T-helper 17 cell (primary cell): ENCODE measurements around the gene DPP6. TPM values are rescaled to one million over a fixed set of nuclear protein-coding genes. Genes with fewer than 3 reads are reported as not detected.

Source experiments
- ATAC-seq: fragments of 150-1000 bp; cut with Tn5 transposase; 2 replicates; pipeline ENCODE4 v1.10.0; 2021; ENCODE audit warnings: mild to moderate bottlenecking, moderate library complexity
- DNase-seq, 3 donors: peaks; one replicate each; pipeline versions ENCODE4 v3.0.0 to v3.0.0-alpha.2; 2020 to 2021
- H3K9me3 ChIP-seq: one replicate; pipeline ENCODE4 v1.7.0; 2013; ENCODE audit warnings: low read length, mild to moderate bottlenecking; ENCODE audit not compliant: control insufficient read depth, poor library complexity, severe bottlenecking
- H3K27ac Mint-ChIP-seq: one replicate; pipeline ENCODE4 v1.8.0; 2022; ENCODE audit warnings: mild to moderate bottlenecking, moderate library complexity, mixed read lengths
- H3K27me3 Mint-ChIP-seq: one replicate; pipeline ENCODE4 v1.8.0; 2022; ENCODE audit warnings: mixed read lengths
- H3K36me3 Mint-ChIP-seq: one replicate; pipeline ENCODE4 v1.8.0; 2022; ENCODE audit warnings: low read depth, mixed read lengths
- H3K4me1 Mint-ChIP-seq: one replicate; pipeline ENCODE4 v1.8.0; 2022; ENCODE audit warnings: mild to moderate bottlenecking, mixed read lengths
- H3K4me3 Mint-ChIP-seq: one replicate; pipeline ENCODE4 v1.8.0; 2022; ENCODE audit warnings: mild to moderate bottlenecking, moderate library complexity, mixed read lengths
- total RNA-seq, 4 donors: library from RNA in 2 of 4; stranded (reverse) in 2 of 4; gene quantifications; one replicate each; pipeline ENCODE4 v1.2.3 and lab custom pipeline; 2022 to 2026

The DPP6 gene
- total RNA-seq, 2 donors from 2014 or later, result not detected

DNA sequence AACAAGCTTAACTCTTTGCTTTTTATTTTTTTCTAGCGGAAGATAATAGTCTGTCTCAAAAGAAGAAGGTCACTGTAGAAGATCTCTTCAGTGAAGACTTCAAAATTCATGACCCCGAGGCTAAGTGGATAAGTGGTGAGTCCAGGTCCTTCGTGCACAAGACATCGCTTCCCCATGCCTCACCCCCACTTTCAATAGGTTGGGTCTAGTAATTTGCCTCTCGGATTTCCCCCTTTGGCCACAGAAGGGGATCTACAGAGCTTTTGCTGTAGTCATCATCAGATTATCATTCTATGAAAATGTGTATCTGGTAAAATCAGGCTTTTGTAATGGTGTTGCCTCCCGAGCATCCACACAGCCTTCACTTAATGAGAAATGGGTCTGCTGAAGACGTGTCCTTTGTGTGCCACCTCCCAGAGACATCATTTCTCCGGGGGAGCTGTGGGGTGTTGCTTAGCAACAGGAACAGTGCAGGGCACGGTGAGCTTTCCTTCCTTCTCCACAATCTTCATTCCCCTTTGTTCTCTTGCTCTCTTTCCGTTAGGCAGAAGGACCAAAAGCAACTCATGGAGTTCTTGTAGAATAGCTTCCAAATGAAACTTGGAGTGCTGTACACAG, 422.8 kb downstream of the DPP6 start:
- DNase-seq (no peak), ATAC-seq (no peak)
- H3K4me3 Mint-ChIP-seq, result no peak overlapping the region
- no peaks in the 10 kb centered on the region for H3K9me3 ChIP-seq
- no peaks in the 10 kb centered on the region for H3K27me3 Mint-ChIP-seq
- H3K36me3 Mint-ChIP-seq, result no peaks in the 10 kb centered on the region
- H3K27ac Mint-ChIP-seq, result no peak overlapping the region
- H3K4me1 Mint-ChIP-seq, result no peaks in the 10 kb centered on the region

DNA sequence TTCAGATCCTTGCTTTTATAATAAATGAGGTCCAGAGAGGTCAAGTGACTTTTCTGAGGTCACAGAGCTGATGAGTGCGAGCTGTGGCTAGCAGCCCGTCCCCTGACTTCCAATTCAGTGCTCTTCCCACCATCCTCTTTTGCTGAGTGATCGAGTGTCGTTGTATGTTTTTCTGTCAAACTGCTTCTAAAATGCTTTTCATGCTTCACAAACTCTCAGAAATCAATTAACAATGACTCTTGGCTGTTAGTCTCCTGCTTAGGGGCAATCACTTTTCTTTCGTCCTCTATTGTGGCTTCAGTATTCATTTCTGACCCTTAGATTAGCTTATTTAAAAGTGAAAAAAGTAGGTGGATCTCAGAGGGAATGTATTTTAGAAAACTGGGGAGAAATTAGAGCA, 423.7 kb downstream of the DPP6 start:
- ATAC-seq (no peak), DNase-seq (no peak)
- Mint-ChIP-seq H3K27me3 (no peaks in the 10 kb centered on the region), H3K27ac (no peak overlapping the region), H3K4me3 (no peak overlapping the region), H3K4me1 (no peaks in the 10 kb centered on the region), H3K36me3 (no peaks in the 10 kb centered on the region)
- no peaks in the 10 kb centered on the region for H3K9me3 ChIP-seq

DNA sequence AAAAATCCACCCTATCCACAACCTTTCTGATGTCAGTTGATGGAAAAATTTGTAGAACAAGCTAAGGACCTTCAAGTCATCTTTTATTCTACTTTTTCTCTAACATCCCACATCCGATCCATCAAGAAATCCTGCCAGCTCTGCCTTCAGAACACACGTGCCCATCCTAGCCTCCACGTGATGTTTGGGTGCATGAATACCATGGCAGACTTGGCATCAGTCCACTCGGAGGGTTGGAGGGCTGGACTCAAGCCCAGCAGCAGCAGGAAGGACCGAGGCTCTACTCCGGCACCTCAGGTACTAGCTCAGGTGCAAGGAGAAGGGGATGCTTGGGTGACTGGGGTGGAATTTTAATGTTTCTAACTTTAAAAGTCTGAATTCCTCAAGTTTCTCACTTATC, 428.6 kb downstream of the DPP6 start:
- no peaks in the 10 kb centered on the region for H3K9me3 ChIP-seq
- no peaks in the 10 kb centered on the region for H3K4me1 Mint-ChIP-seq
- no peak overlapping the region for H3K27ac Mint-ChIP-seq
- no peaks in the 10 kb centered on the region for H3K36me3 Mint-ChIP-seq
- DNase-seq (no peak), ATAC-seq (no peak)
- no peak overlapping the region for H3K4me3 Mint-ChIP-seq
- H3K27me3 Mint-ChIP-seq, result no peaks in the 10 kb centered on the region

DNA sequence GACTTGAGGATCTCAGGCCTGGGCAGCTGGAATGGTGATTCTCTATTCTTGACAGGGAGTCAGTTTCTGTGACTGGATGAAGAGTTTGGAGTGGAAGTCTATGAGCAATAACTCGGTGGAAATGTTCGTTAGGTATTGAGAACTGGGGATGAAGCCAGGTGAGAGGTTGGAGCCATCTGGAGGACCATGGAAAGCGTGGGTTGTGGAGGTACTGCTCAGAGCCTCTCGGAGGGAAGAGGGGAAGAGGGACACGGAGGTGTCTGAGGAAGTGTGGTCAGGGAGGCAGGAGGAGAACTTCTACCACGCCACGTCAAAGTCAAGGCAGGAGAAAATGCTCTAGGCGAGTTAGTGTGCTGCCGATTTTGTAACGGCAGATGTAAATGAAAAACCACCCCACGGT, 430.7 kb downstream of the DPP6 start:
- Mint-ChIP-seq H3K4me1 (no peaks in the 10 kb centered on the region), H3K36me3 (no peaks in the 10 kb centered on the region), H3K27ac (no peak overlapping the region), H3K4me3 (no peak overlapping the region), H3K27me3 (no peaks in the 10 kb centered on the region)
- ATAC-seq (no peak), DNase-seq (no peak)
- no peaks in the 10 kb centered on the region for H3K9me3 ChIP-seq

DNA sequence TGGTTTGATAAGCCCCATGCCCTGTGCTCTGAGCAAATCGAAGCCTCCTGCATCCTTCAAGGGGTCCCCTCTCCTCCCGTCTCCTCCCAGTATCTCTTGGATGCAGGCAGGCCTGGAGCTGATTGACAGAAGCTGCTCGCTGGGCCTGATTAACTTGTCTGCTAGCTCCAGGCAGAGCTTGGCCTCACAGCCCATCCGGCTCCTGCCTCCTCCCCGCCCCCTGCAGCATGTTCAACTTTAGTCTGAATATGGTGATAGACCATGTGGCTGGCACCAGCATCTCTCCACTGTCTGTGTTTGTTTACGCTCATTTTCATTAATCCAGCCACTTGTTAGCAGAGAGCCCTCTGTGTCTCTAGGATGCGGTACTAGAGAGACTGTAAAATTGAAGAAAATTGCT, 432.2 kb downstream of the DPP6 start:
- Mint-ChIP-seq H3K4me1 (no peaks in the 10 kb centered on the region), H3K27ac (no peak overlapping the region), H3K36me3 (no peaks in the 10 kb centered on the region), H3K4me3 (no peak overlapping the region), H3K27me3 (no peaks in the 10 kb centered on the region)
- no peak for DNase-seq
- no peaks in the 10 kb centered on the region for H3K9me3 ChIP-seq
- no peak for ATAC-seq

DNA sequence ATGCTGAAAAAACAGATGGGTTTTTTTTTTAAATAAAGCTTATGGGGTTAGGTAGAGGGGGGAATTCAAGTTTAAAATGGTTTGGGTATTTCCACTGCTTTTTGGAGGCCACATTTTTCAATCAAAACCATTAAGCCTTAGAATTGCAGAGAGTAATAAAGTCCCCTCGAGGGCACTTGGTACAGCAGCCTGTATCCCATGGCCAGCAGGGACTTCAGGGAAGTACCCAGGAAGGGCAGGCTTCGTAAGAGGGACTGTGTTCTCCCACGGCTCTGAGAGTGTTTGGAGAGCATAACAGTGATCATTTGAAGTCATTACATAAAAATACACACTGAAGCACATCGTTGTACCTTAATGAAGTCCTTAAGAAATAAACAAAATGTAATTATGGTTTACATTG, 432.7 kb downstream of the DPP6 start:
- Mint-ChIP-seq H3K27me3 (no peaks in the 10 kb centered on the region), H3K36me3 (no peaks in the 10 kb centered on the region), H3K4me3 (no peak overlapping the region), H3K4me1 (no peaks in the 10 kb centered on the region), H3K27ac (no peak overlapping the region)
- no peaks in the 10 kb centered on the region for H3K9me3 ChIP-seq
- no peak for DNase-seq
- ATAC-seq, result no peak

DNA sequence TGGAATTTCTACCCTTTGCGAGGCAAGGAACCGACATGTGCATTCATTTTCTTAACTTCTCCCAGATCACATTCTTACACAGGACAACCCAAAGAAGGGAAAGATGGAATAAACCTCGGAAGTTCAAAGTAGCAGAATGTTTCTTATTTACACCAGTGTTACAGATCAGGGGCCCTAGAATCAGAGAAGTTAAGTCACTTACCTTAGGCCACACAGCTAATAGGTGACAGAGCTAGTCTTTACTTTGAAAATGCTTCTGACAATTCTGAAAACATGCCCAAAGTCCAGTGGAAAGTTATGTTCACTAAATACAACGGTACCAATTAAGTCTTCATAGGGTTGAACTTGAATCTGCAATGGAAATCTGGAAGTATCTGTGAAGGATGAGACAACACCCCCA, 437.7 kb downstream of the DPP6 start:
- Mint-ChIP-seq H3K36me3 (no peaks in the 10 kb centered on the region), H3K27me3 (no peaks in the 10 kb centered on the region), H3K4me1 (no peaks in the 10 kb centered on the region), H3K27ac (no peak overlapping the region), H3K4me3 (no peak overlapping the region)
- ATAC-seq, result no peak
- no peaks in the 10 kb centered on the region for H3K9me3 ChIP-seq
- DNase-seq, result no peak

DNA sequence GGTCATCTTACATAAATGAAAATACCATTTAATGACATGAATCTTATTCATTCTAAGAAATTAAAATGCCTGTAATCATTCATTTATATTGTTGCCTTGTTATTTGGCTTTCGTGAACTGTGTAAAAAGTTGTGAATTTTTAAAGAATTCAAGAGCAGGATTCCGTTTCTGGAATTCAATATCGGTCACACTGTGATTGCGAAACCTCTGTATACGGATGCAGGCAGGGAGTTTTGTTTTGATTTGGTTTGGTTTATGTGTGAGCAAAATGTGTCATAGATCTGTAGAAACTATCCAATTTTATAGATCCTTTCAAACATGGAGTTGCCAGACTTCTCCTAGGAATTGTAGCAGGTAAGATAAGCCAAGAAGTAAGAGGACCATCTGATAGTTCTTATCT, 441.4 kb downstream of the DPP6 start:
- Mint-ChIP-seq H3K27me3 (no peaks in the 10 kb centered on the region), H3K36me3 (no peaks in the 10 kb centered on the region), H3K27ac (no peak overlapping the region), H3K4me3 (no peak overlapping the region), H3K4me1 (no peaks in the 10 kb centered on the region)
- H3K9me3 ChIP-seq, result no peaks in the 10 kb centered on the region
- ATAC-seq (no peak), DNase-seq (no peak)

DNA sequence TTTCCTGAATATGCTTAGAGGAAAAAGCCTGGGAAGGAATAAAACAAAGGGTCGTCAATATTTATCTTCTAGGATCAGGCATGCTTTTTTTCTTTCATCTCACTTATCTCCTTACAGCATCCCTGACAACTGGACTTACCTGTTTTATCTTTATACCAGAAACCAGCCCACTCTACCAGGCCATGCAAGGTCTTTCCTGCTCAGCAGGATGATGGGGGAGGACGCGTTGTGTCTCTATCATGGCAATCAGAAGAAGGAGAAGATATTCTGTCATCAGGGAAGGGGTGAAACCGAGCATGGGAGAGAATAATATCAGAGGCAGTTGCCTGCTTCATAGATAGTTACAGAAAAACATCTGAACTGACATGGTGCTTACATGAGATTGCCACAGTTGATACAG, 445.6 kb downstream of the DPP6 start:
- no peaks in the 10 kb centered on the region for H3K36me3 Mint-ChIP-seq
- H3K4me3 Mint-ChIP-seq, result no peak overlapping the region

DNA sequence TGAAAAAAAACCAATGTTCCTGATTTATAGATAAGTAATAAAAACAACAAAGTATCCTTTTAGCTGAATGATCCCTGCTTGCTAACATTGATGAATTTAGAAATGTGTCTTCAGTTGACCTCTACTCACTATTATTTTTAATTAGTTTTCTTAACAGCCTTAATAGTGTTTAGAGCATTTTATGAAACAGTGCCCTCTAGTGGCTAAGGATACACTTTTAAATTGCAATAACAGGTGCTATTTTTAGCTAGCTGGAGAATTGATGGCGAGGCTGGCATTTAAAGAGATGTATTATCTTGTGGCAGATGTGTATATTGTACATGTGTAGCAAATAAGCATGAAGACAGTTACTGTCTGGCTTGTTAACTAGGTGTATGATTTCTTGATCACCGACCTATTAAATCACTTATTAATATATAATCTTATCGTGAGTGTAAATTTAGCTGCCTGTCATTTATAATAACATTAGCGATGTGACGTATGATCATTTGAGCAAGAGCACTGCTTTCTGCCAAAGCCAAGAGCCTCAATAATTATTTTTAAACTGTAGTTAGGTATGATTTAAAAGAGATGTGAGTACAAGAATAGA, 451.9 kb downstream of the DPP6 start:
- no peaks in the 10 kb centered on the region for H3K4me1 Mint-ChIP-seq
- no peak for DNase-seq
- no peak for ATAC-seq
- H3K27ac Mint-ChIP-seq, result no peak overlapping the region
- no peaks in the 10 kb centered on the region for H3K9me3 ChIP-seq
- no peaks in the 10 kb centered on the region for H3K27me3 Mint-ChIP-seq
- no peaks in the 10 kb centered on the region for H3K36me3 Mint-ChIP-seq
- no peak overlapping the region for H3K4me3 Mint-ChIP-seq

More for the DNA sequence above, 445.6 kb downstream of the DPP6 start:
- no peaks in the 10 kb centered on the region for H3K9me3 ChIP-seq
- DNase-seq, result no peak
- no peak for ATAC-seq
- Mint-ChIP-seq H3K4me1 (no peaks in the 10 kb centered on the region), H3K27me3 (no peaks in the 10 kb centered on the region), H3K27ac (no peak overlapping the region)

DNA sequence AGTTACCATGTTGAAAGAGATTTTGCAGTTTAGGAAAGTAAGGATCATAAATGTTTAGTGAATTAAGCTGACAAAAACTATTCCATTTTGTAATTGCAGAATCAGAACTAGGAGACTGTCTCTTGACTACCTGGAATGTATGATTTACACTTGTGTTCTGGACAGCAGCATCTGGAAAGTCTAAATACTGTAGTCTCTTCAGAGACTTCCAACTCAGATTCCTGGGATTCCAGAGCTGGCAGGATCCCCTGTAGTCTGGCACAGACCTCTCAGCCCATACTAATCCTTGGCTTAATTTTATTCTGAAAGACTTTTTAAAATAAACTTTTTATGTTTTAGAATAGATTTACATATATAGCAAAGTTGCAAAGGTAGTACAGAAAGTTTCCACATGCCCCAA, 452.7 kb downstream of the DPP6 start:
- no peak for DNase-seq
- ATAC-seq, result no peak
- no peaks in the 10 kb centered on the region for H3K36me3 Mint-ChIP-seq

DNA sequence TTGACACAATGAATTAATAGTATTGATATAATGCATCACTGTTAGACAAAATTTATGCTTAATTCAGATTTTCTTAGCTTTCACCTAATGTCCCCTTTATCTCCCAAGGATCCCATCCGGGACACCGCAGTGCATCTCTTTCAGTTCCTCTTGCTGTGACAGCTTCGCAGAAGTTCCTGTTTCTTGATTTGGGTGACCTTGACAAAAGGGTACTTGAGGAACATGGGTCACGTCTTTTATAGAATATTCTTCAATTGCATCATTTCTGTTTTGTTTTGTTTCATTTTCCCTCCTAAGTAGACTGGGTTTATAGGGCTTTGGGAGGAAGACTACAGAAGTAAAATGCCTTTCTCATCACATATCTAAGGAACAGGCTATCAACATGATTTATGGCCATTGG, 453.2 kb downstream of the DPP6 start:
- no peaks in the 10 kb centered on the region for H3K9me3 ChIP-seq
- no peaks in the 10 kb centered on the region for H3K4me1 Mint-ChIP-seq
- no peaks in the 10 kb centered on the region for H3K36me3 Mint-ChIP-seq
- H3K27ac Mint-ChIP-seq, result no peak overlapping the region
- DNase-seq (no peak), ATAC-seq (no peak)
- H3K4me3 Mint-ChIP-seq, result no peak overlapping the region
- H3K27me3 Mint-ChIP-seq, result no peaks in the 10 kb centered on the region

More for the DNA sequence above, 452.7 kb downstream of the DPP6 start:
- H3K4me1 Mint-ChIP-seq, result no peaks in the 10 kb centered on the region
- no peaks in the 10 kb centered on the region for H3K27me3 Mint-ChIP-seq
- H3K9me3 ChIP-seq, result no peaks in the 10 kb centered on the region
- no peak overlapping the region for H3K4me3 Mint-ChIP-seq
- H3K27ac Mint-ChIP-seq, result no peak overlapping the region

DNA sequence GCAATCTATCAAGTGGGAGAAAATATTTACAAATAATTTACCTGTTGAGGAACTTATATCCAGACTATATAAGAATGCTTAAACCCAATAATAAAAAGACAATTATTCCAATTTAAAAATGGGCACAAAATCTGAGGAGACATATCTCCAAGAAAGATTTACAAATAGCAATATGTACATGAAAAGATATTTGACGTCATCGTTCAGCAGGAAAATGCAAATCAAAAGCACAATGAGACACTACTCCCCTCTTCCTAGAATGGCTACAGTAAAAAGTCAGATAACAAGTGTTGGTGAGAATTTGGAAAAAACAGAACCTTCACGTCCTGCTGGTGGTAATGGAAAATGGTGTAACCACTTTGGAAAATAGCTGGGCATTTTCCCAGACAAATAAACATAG, 457.0 kb downstream of the DPP6 start:
- Mint-ChIP-seq H3K4me1 (no peaks in the 10 kb centered on the region), H3K4me3 (no peak overlapping the region), H3K27ac (no peak overlapping the region), H3K36me3 (no peaks in the 10 kb centered on the region), H3K27me3 (no peaks in the 10 kb centered on the region)
- ATAC-seq (no peak), DNase-seq (no peak)
- H3K9me3 ChIP-seq, result no peaks in the 10 kb centered on the region

DNA sequence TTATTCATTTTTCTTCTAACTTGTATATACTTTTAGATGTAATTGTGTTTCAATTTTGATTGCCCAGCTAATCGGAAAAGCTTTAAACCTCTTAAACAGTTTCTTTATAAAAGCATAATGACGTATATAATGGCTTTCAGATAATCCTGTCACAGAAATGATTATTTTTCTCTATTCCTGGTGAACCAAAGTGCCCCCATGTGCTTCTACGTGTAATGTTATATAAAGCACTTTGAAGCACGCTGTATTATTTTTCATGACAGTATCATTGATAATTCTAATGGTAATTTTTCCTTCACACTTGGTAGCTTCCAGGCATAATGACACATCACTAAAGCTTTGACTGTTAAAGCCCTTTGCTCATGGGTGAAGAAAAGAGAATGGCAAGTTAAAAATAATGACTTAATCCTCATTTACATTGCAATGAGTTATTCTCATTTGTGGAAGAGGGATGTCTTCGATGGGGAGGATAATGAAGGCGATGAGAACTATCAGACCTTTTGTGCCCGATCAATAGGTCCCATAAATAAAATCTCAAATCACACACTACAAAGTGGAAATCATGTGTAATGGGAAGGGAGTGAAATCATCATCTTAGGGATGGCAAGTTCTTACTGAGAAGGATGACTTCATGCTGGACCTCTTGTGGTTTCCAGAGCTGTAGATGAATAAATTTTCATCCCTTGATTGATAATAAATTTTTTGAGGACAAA, 460.1 kb downstream of the DPP6 start:
- Mint-ChIP-seq H3K4me3 (no peak overlapping the region), H3K27ac (no peak overlapping the region), H3K4me1 (no peaks in the 10 kb centered on the region), H3K27me3 (no peaks in the 10 kb centered on the region), H3K36me3 (no peaks in the 10 kb centered on the region)
- DNase-seq (no peak), ATAC-seq (no peak)
- H3K9me3 ChIP-seq, result no peaks in the 10 kb centered on the region
